Measurements from ENCODE around the gene KRTAP10-4.

The KRTAP10-4 gene

GRCh38 chr21:44569861-44570517, 3.5 kb upstream of the KRTAP10-4 start:
- TF ChIP-seq CTCF (IDR thresholded peaks at IDR 0.05; ENCODE audit: low read depth, low read length, missing control alignments): no peak
- in situ Hi-C loops (cut with HindIII; ENCODE audit: low sequenced_read_pairs): no loop called here
- H3K4me3 ChIP-seq (ENCODE audit: low read depth, low read length): no peak overlapping the region
- DNase-seq (ENCODE audit: low read depth): no peak

- DNase-seq (ENCODE audit: low read depth): no peak
- H3K4me3 ChIP-seq (ENCODE audit: low read depth, low read length): no peak overlapping the region
- no peak for TF ChIP-seq CTCF (IDR thresholded peaks at IDR 0.05; ENCODE audit: low read depth, low read length, missing control alignments)
- in situ Hi-C loops (cut with HindIII; ENCODE audit: low sequenced_read_pairs): no loop called here
Measured at GRCh38 chr21:44571296-44571695, 2.2 kb upstream of the KRTAP10-4 start.

GRCh38 chr21:44571844-44572782, 1.4 kb upstream of the KRTAP10-4 start:
- no peak overlapping the region for H3K4me3 ChIP-seq (ENCODE audit: low read depth, low read length)
- DNase-seq (ENCODE audit: low read depth): no peak
- no peak for TF ChIP-seq CTCF (IDR thresholded peaks at IDR 0.05; ENCODE audit: low read depth, low read length, missing control alignments)
- in situ Hi-C loops (cut with HindIII; ENCODE audit: low sequenced_read_pairs): no loop called here

- DNase-seq (ENCODE audit: low read depth): no peak
- TF ChIP-seq CTCF (IDR thresholded peaks at IDR 0.05; ENCODE audit: low read depth, low read length, missing control alignments): no peak
- in situ Hi-C loops (cut with HindIII; ENCODE audit: low sequenced_read_pairs): no loop called here
- H3K4me3 ChIP-seq (ENCODE audit: low read depth, low read length): no peak overlapping the region
Measured at GRCh38 chr21:44572959-44573583, 458 bp upstream of the KRTAP10-4 start.

- no peak for DNase-seq (ENCODE audit: low read depth)
- no peak for TF ChIP-seq CTCF (IDR thresholded peaks at IDR 0.05; ENCODE audit: low read depth, low read length, missing control alignments)
- no peak overlapping the region for H3K4me3 ChIP-seq (ENCODE audit: low read depth, low read length)
- in situ Hi-C loops (cut with HindIII; ENCODE audit: low sequenced_read_pairs): no loop called here
Measured at GRCh38 chr21:44574457-44575306, 1.2 kb downstream of the KRTAP10-4 start.

Measured in astrocyte of the cerebellum (primary cell).